Hindlimb muscle (tissue), 1 donor: Measurements from ENCODE around the gene METTL26. TPM values are rescaled to one million over a fixed set of nuclear protein-coding genes. Genes with fewer than 3 reads are reported as not detected.

ENCODE experiments used
- DNase-seq: peaks from one replicate; pipeline ENCODE4 v3.0.0-alpha.2; 2013
- polyA plus RNA-seq: library from polyadenylated mRNA; unstranded; fragments of 120-200 nt; gene quantifications from one replicate; pipeline ENCODE4 v1.2.1, GENCODE V29; 2013; ENCODE audit not compliant: insufficient read length

The METTL26 gene
- polyA plus RNA-seq, 1 donor: 47.8 TPM

DNA sequence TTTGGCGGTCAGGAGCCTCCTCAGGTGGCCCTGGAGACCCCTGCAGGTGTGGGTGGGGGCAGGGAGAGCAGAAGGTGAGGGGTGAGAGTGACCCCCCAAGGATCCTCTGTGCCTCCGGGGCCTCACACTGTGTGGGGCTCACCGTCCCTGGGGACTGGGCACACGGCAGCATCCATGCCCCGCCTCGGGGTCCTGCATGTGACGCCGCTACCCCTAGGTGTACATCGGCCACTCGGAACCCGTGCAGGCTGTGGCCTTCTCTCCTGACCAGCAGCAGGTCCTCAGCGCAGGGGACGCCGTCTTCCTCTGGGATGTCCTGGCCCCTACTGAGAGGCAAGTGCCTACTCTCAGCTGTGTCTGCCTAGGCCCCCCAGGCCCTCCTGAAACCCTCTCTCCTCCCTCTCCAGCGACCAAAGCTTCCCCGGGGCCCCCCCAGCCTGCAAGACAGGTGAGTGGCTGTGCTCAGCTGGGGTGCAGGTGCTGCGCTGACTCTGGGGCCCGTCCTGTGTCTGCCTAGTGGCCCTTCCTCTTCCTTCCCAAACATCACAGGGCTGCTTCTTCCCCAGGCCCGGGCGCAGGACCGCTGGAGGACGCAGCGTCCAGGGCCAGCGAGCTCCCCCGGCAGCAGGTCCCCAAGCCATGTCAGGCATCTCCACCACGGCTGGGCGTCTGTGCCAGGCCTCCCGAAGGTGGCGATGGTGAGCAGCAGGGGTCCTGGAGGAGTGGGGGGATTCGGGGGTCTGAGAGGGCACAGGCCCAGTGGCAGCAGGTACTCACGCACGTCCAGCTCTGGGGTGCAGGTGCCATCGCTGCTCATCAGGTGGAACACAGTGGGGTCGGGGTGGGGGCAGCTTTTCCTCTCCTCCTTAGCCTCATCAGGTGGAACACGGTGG lies 22.8 kb upstream of the METTL26 start:
- DNase-seq: no peak

DNA sequence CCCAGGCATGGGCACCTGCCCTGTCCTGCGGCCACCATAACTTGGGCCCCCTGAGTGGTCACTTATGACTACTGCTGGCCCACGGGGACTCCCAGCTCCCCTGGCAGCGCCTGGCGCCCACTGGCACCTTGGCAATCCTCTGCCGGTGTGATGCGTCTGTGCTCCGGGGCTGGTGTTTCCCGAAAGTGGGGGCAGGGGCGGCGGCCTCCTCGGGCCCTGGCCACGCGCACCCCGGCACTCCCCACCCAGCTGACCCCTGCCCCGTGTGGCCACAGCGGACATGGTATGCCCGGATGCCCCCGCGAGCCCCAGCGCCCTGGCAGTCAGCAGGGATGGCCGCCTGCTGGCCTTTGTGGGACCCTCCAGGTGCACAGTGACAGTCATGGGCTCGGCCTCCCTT lies 21.4 kb upstream of the METTL26 start:
- no peak for DNase-seq

DNA sequence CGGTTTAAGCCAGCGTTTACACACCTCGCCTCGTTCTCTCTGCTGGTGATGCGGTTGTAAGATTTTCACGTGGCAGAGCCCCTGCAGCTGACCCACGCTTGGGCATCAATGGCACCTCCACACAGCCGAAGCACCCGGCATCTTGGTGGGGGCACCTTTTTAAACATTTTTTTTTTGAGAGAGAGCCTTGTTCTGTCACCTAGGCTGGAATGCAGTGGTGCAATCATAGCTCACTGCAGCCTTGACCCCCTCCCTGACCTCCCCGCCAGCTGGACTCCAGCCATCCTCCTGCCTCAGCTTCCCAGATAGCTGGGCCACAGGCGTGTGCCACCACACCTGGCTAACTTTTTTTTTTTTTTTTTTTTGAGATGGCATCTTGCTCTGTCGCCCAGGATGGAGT lies 17.9 kb upstream of the METTL26 start:
- no peak for DNase-seq

DNA sequence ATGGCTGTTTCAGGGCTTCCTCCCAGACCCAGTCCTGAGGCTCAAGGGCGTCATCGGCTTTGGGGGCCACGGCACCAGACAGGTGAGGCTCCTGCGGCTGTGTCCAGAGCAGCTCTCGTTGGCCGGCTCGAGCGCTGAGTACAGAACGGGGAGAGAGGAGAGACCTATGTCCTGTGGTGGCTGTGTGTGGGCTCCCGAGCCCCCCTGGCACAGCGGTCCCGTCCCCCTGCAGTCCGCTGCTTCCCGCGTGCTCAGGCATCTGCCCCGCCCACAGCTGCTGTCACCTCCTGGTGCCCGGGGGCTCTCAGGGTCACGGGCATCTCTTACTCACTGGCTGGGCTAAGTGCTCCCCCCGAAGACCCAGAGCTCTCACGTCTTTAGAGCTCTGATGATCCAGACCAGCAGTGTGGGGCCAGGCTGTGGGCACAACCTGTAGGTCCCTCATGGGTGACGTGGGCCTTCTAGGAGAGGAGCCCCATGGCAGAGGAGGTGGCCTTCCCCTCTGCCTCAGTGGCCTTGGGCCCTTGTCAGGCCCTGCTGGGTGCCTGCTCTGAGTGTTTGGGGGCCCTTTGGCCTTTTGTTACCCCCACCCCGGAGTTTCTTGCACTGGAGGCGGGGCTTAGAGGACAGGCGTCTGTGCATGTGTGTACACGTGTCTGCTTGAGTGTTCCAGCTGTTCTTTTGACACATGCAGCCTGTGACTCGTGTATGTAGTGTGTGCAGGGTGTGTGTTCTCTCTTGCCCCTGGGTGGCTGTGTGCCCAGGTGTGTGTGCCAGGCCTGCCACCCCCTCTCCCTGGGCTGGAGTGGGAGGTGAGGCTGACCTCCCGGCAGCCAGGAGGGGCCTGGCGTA lies 16.6 kb upstream of the METTL26 start:
- no peak for DNase-seq

DNA sequence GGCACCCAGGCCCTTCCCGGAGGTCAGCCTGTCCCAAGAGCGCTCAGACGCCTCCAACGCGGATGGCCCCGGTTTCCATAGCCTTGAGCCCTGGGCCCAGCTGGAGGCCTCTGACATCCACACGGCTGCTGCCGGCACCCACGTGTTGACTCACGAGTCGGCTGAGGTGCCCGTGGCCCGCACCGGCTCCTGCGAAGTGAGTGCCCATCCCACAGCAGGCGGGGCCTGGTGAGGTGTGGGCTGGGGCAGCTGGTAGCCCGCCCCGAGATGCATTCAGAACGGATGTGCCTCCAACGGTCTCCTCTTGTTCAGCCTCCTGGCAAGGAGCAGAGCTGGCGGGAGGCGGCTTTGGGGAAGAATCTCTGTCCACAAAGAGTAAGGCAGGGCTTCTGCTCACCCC lies 15.7 kb upstream of the METTL26 start:
- DNase-seq: no peak

DNA sequence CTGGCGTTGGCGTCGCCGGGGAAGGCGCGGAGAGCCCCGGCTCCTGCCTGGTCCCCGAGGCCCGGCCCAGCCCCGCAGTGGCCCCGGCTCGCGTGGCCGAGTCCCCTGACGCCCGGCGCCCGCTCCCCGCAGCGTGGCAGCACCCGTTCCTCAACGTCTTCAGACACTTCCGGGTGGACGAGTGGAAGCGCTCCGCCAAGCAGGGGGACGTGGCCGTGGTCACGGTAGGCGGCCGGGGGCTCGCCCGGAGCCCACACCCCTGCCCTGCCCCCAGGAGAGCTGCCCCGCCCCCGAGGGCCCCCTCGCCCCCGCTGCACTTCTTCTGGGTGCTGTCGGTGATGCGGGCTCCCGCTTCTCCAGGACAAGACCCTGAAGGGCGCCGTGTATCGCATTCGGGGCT lies 13.5 kb upstream of the METTL26 start:
- DNase-seq: no peak

DNA sequence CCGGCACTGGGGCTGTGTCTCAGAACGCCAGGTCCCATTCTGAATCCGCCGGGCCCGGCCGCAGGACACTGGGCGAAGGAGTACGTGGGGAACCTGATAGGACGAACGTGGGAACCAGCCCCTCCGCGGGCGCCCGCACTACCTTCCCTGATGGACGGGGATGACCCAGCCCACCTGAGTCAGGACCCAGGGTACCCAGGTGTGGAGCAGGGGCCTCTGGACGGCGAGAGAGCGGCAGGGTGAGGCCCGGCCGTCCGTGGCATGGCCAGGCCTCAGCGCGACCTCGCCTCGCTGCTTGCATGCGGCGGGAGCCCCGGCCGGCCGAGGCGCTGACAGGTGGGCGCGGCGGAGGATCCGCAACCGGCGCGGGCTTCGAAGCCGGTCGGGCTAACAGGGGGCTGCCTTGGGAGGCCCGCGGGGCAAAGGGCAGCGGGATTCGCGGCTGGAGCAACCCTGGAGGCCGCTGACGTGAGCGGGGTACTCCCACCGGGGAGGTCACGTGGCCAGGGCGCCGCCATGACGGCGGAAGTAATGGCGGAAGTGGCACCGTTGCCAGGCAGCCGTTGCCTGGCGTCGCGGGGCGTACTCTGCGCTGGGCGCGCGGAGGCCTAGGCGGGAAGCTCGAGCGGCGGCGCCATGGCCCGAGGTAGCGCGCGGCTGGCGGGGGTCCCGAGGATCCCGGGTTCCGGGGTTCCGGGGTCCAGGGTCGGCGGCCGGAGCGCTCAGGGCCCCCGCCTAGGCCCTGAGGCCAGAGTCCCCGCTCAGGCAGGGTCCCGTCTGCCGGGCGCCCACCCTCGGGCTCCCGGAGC lies 12.9 kb upstream of the METTL26 start, which contains the start of gene WDR90:
TSS of gene WDR90 (plus strand) at position 585 of the 809 bp plus-strand sequence. CDS start at position 637, 52 bp downstream.
- DNase-seq: peak; percentile 92

DNA sequence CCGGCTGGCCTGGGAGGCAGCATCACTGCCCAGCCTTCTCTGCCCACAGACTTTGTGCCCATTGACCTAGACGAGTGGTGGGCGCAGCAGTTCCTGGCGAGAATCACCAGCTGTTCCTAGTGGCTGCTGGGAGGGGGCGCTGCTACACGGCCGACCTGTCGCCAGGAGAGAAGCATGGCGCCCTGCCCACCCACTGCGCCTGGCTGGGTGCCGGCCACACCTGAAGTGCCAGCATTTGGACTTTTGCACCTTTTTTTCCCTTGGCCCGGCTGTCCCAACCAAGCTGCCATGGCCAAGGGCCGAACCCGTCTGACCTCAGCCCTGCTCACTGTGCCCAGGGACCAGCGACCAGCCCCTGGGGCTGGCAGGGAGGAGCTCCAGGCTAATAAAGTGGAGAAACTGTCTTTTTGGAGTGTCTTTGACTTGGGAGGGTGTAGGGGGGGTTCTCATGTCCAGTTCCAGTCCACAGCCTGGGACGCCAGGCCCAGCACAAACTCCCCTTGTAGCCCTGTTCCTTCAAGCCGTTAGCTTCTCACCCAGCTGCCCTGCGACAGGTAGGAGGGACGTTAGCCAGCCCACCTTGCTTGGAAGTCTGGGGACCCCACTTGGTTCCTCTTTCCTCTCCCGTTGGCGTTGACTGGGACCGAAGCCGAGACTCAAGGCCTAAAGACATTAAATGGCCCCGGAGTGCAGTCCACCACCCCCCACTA lies 12.1 kb upstream of the METTL26 start:
- no peak for DNase-seq

DNA sequence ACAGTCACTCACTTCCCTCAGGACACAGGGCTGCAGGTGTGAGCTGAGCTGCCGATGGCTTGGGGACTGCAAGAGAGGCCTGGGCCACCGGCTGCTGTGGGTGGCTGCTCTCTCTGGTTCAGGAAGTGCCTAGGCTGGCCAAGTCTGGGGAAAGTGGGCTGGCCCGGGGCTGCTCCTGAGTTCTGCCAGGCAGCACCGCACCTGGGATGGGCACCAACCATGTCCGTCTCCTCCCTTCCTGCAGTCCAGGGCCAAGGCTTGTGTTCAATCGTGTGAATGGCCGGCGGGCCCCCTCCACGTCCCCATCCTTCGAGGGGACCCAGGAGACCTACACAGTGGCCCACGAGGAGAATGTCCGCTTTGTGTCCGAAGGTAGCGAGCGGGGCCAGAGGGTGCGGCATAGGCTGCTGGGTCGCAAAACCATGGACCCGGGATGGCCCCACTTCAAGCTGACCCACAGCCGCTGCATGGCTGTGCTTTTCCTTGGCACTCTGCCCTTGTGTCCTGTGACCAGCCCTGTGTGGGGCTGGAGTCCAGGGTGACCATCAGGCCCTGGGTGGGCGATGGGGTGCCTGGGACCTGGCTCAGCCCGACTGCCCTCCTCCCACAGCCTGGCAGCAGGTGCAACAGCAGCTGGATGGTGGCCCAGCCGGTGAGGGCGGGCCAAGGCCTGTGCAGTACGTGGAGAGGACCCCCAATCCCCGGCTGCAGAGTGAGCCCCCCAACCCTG lies 11.2 kb upstream of the METTL26 start:
- DNase-seq: no peak

DNA sequence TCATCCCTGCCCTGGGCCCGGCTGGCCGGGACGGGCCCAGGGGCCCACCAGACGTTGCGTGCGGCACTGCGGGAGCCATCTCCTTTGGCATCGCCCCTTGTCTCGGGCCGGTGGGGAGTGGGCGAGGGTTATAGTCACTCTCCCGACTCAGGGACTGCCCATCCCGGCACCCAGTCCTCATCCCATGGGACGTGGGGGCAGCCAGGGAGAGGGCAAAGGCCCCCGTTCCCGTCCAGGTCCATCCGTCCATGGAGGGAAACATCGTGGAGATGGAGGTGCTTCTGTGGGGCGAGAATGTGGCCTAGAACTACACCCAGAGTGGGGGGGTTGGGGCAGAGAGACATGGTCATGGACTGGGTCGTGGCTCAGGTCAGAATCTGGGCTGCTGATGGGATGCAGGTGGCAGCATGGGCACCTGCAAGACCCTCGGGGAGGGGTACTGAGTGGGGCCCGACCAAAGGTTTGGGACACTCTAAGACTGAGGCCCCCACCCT lies 10.6 kb upstream of the METTL26 start:
- no peak for DNase-seq

DNA sequence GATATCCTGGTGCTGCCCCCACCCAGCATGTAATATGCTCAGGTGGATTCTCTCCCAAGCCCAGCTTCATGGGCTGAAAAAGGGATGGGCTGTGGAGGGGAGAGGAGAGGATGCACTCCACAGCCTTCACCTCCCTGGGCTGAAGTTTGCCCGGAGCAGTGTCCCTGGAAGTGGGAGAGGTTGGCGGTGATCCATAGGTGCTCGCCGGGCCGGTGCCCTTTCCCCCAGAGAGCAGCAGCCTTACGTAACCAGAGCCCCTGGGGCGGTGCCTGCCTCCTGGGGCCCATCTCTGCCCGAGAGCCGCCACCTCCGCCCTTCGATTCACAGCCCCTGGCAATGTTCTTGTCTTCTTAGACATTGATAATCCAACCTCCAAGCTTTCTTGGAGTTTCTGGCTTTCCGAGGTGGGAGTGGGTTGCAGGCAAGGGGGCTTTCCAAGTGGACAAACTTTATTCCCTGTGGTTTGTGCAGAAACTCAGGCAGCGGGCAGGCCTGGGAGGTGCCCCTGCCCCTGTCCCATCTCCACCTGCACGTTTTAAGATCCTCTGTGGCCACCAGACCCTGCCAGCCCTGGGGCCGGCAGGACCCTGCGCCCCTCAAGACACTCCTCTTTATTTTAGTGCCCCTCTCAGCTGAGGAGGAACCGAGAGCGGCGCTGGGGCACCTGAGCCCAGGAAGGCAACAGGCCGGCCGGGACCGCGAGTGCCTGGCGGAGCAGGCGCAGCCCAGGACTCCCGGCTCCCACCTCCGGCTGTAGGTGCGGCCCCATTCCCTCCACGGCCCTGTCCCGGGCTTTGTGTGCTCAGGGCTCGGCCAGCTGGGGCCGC lies 10.0 kb upstream of the METTL26 start:
- DNase-seq: no peak

DNA sequence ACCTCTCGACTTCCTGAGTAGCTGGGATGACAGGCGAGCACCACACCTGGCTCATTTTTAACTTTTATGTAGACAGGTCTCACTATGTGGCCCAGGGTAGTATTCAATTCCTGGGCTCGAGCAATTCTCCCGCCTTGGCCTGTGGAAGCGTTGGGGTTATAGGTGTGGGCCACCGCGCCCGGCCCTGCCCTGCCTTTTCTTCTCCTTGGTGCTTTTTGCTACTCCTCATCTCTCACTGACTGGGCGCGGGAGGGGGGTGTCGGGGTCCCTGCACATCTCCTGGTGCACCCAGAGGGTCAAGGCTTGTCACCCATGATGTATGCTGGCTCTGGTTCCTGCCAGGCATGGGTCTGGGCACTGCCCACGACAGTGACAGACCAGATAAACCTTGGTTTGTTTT lies 8.5 kb upstream of the METTL26 start:
- no peak for DNase-seq

DNA sequence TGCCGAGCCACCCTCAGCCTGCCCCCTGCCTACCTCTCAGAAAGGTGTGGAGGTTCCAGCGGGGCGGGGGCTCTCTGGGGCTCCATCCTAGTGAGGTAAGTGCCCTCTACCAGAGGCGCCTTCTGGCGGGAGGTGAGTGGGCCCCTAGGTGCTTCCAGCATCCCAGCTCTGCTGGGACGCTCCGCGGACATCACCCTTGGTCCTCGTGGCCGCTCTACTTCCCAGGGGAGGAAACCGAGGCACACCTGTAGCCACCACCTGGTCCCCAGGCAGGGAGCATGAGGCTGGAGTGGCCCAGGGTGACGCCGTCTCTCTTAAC lies 6.9 kb upstream of the METTL26 start:
- DNase-seq: no peak

DNA sequence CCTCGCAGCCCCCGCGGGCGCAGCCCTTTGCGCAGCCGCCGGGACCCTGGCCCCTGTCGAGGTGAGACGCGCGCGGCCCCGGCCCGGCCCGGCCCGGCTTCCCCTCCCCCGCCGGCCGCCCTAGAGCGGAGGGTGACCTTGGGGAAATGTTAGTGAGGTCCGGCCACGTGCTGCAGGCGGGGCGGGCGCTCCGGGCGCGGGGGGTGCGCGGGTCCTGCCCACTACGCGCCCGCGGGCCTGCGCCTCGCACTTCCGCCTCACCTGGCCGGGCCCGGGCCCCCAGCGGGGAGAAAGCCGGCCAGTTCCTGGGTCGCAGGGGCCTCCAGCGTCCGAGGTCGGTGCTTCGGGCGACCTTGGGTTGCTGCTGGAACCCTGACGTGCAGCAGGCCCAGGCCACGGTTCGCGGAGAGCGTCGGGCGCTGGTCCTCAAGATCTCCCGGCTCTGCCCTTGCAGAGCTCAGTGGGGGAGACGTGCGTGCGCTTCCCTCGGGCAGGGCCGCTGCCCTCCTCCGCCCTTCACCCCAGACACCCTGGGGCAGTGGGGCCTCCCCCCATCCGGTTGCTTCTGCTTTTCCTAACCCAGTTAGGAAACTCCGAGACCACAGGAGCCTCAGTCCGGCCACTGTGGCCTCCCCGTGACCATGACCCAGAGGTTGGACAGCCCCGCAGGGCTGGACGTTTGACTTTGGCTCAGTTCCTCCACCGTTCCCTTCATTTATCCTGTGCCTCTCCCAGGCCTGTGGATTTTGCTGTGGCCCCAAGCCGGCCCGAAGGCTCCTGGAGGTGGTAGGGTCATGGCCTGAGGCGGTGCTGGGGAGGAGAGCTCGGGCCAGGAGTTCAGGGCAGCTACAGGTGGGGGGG lies 6.3 kb upstream of the METTL26 start:
- DNase-seq: no peak

DNA sequence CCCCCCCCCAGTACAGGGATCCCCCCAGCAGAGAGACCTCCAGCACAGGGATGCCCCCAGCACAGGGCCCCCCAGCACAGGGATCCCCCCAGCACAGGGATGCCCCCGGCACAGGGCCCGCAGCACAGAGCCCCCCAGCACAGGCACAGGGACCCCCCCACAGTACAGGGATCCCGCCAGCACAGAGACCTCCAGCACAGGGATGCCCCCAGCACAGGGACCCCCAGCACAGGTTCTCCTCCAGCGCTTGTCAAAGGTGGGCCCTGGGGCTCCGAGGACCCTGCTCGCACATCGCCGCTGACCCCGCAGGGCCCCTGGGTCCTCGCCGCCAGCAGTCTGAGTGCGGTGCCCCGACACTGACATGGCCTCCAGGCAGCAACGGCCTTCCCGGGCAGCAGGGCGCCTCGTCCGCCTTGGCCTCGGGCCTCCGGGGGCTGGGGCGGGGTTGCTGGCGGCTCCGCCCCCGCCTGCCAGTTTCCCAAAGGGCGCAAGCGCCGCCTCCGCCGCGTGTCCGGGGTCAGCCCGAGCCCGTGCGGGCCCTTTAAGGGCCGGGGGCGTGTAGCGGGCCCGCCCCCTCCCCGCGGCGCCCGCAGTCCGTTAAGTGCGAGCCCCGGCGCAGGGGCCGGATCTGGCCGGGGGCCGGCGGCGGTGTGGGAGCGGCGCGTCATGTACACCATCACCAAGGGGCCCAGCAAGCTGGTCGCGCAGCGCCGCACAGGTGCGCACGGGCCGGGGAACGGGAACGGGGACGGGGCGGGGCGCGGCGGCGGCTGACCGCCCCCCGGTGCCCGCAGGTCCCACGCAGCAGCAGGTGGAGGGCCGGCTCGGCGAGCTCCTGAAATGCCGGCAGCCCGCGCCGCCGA lies 5.5 kb upstream of the METTL26 start, which contains the start of gene MCRIP2:
TSS of gene MCRIP2 (plus strand) at position 503 of the 863 bp plus-strand sequence. CDS start at position 667, 164 bp downstream.
- DNase-seq: peak; percentile 63

DNA sequence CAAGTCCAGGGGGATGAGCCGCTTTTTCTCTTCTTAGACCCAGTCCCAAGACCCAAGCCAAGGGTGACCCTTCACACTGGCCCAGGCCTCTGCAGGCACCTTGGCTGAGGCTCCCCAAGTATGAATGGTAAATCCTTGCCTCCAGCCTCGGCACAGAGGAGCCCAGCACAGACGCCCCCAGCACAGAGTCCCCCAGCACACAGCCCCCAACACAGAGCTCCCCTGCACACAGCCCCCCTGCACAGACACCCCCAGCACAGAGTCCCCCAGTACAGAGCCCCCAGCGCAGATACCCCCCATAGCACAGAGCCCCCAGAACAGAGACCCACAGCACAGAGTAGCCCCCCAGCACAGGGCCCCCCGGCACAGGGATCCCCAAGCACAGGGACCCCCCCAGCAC lies 4.5 kb upstream of the METTL26 start:
- no peak for DNase-seq

DNA sequence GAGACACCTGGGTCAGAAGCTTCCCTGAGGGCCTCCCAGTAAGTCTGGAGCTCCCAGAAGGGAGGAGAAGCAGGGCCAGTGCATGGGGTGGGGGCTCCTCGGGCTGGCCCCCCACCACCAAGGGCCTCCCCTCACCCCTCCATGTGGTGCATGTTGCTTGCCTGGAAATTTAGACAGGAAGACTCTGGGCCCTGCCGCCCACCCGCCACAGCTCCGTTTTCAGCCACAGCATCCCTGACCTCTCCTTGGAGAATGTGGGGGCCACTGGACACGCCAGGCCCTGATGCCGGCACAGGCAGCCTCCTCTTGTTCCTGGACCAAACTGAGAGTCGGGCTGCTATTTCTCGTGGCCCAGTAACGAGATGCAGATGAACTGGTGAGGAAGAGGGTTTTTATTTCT lies 2.7 kb upstream of the METTL26 start:
- no peak for DNase-seq

DNA sequence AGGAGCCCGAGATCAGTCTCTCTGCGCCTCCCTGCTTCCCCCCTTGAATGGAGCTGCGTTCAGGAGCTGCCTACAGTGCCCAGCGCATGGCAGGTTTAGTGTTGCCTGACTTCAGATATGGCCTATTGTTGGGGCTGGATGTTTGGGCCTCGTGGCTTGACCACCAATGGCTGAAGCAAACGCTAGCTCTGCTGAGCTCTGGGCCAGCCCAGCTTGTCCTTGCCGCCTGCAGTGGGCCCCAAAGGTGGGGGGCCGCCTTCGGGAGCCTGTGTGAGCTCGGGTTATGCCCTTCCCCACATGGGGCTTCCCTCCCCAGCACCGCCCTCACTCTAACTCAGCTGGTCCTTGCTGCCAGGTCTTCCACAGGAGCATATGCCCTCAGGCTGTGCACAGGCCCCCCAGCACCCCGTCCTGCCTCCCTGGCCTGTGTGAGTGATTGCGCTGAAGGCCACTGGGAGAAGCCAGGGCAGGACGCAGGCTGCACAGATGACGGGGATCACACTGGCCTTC lies 2.0 kb upstream of the METTL26 start:
- no peak for DNase-seq
